Neural progenitor cell (in vitro differentiated cells): Measurements from ENCODE around the gene HDAC1. TPM values are rescaled to one million over a fixed set of nuclear protein-coding genes. Genes with fewer than 3 reads are reported as not detected.
A peak's percentile ranks its signal among the peaks of the same experiment; 100 is the strongest.

Experiments
- DNase-seq: peaks from one replicate; pipeline ENCODE4 v3.0.0-alpha.2; 2016; ENCODE audit warnings: low spot score
- H2AFZ ChIP-seq: fragments of 200-600 bp; sonication (generic); replicated peaks from 2 replicates; pipeline ENCODE4 v1.6.1; 2016; ENCODE audit warnings: antibody characterized with exemption
- H3F3A ChIP-seq: fragments of 200-600 bp; sonication (generic); 2 replicates; pipeline ENCODE4 v1.6.1; 2016; ENCODE audit warnings: antibody characterized with exemption, low read depth
- H3K27ac ChIP-seq: fragments of 200-600 bp; sonication (generic); 2 replicates; pipeline ENCODE4 v1.5.1; 2016; ENCODE audit warnings: mild to moderate bottlenecking
- H3K27me3 ChIP-seq: fragments of 200-600 bp; sonication (generic); 2 replicates; pipeline ENCODE4 v1.6.1; 2016; ENCODE audit warnings: mild to moderate bottlenecking, moderate library complexity
- H3K36me3 ChIP-seq: fragments of 200-600 bp; sonication (generic); 2 replicates; pipeline ENCODE4 v1.5.1; 2016
- H3K4me1 ChIP-seq: fragments of 200-600 bp; sonication (generic); 2 replicates; pipeline ENCODE4 v1.6.1; 2016; ENCODE audit warnings: mixed run types
- H3K4me2 ChIP-seq: fragments of 200-600 bp; sonication (generic); 2 replicates; pipeline ENCODE4 v1.6.1; 2016
- H3K4me3 ChIP-seq: fragments of 200-600 bp; sonication (generic); 2 replicates; pipeline ENCODE4 v1.5.1; 2016
- H3K79me2 ChIP-seq: fragments of 200-600 bp; sonication (generic); 2 replicates; pipeline ENCODE4 v1.6.1; 2016; ENCODE audit warnings: low read depth
- H3K9ac ChIP-seq: fragments of 200-600 bp; sonication (generic); 2 replicates; pipeline ENCODE4 v1.6.1; 2016
- H3K9me3 ChIP-seq: fragments of 200-600 bp; sonication (generic); 2 replicates; pipeline ENCODE4 v1.5.1; 2016; ENCODE audit warnings: low read depth
- H4K20me1 ChIP-seq: fragments of 200-600 bp; sonication (generic); 2 replicates; pipeline ENCODE4 v1.6.1; 2016; ENCODE audit warnings: low read depth
- H3K27ac Mint-ChIP-seq: 3 replicates; pipeline ENCODE4 v1.8.0; 2021; ENCODE audit warnings: mixed read lengths
- H3K27me3 Mint-ChIP-seq: 2 replicates; pipeline ENCODE4 v1.8.0; 2022; ENCODE audit warnings: low read depth, mild to moderate bottlenecking, inconsistent platforms, moderate library complexity, mixed read lengths; ENCODE audit not compliant: insufficient read depth
- H3K36me3 Mint-ChIP-seq: 3 replicates; pipeline ENCODE4 v1.8.0; 2021; ENCODE audit warnings: mixed read lengths
- H3K4me1 Mint-ChIP-seq: 3 replicates; pipeline ENCODE4 v1.8.0; 2021; ENCODE audit warnings: mixed read lengths
- H3K4me3 Mint-ChIP-seq: 3 replicates; pipeline ENCODE4 v1.8.0; 2021; ENCODE audit warnings: mild to moderate bottlenecking, moderate library complexity, mixed read lengths
- H3K9me3 Mint-ChIP-seq: 3 replicates; pipeline ENCODE4 v1.8.0; 2020; ENCODE audit warnings: mixed read lengths
- EZH2 ChIP-seq: fragments of 200-600 bp; sonication (generic); IDR thresholded peaks from 2 replicates; pipeline ENCODE4 v1.6.1; 2017; ENCODE audit warnings: antibody characterized with exemption, mild to moderate bottlenecking, moderate library complexity
- EZH2phosphoT487 ChIP-seq: fragments of 200-600 bp; sonication (generic); IDR thresholded peaks from 2 replicates; pipeline ENCODE4 v1.6.1; 2017; ENCODE audit warnings: antibody characterized with exemption
- total RNA-seq: library from RNA; depleted of rRNA; stranded (reverse); fragments of >200 nt; gene quantifications from 2 replicates; pipeline ENCODE4 v1.2.3, GENCODE V29; 2015; ENCODE audit warnings: low replicate concordance
- TF ChIP-seq, protein P1 (sequence below): fragments of 200-600 bp; sonication (generic); IDR thresholded peaks from 2 replicates; pipeline ENCODE4 v1.5.1; 2017; ENCODE audit warnings: antibody characterized with exemption, mild to moderate bottlenecking

HDAC1 gene
- total RNA-seq = 129 and 145 TPM in 2 replicates

DNA sequence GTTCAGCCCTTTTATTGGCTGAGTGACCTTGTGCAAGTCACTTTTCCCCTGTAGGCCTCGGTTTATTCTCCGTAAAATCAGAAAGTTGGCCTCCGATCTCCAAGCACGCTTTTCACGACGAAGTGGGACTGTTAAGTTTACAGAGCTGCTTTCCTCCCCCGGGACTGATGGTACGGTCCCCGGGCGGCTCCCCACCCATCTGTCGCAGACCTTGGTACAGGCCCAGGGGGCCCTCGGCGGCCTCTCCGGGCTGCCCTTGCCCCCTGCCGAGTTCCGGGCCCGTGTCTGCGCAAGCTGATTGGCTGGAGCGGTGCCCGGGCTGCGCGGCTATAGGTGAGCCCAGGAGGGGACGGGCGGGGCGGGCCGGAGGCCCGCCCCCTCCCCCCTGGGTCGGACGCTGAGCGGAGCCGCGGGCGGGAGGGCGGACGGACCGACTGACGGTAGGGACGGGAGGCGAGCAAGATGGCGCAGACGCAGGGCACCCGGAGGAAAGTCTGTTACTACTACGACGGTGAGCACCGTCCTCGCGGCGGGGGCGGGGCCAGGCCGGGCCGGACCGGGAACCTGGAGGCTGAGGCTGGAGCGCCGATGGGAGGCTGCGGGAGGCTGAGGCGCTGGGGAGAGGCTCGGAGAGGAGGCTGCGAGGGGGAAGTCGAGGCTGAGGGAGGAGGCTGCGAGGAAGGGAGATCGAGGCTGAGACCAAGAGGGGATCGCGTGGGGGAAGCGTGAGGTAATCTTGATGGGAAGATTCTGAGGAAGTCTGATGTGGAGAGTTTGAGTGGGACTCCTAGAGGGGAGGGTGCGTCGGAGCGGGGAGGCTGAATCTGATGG lies at the start of gene HDAC1:
HDAC1 (plus strand) TSS at position 376 of the 831 bp plus-strand sequence; CDS start at position 463, 87 bp downstream.
- H3F3A ChIP-seq = peaks cover 26% of the 10 kb centered on the region
- H3K4me3 ChIP-seq = peak within 1 kb of the TSS; percentile 89
- peak within 1 kb of the TSS; percentile 44 for H2AFZ ChIP-seq
- no peaks in the 10 kb centered on the region for H3K9me3 ChIP-seq
- TF ChIP-seq EZH2phosphoT487 (no peak), EZH2 (no peak)
- TF ChIP-seq, protein P1, sequence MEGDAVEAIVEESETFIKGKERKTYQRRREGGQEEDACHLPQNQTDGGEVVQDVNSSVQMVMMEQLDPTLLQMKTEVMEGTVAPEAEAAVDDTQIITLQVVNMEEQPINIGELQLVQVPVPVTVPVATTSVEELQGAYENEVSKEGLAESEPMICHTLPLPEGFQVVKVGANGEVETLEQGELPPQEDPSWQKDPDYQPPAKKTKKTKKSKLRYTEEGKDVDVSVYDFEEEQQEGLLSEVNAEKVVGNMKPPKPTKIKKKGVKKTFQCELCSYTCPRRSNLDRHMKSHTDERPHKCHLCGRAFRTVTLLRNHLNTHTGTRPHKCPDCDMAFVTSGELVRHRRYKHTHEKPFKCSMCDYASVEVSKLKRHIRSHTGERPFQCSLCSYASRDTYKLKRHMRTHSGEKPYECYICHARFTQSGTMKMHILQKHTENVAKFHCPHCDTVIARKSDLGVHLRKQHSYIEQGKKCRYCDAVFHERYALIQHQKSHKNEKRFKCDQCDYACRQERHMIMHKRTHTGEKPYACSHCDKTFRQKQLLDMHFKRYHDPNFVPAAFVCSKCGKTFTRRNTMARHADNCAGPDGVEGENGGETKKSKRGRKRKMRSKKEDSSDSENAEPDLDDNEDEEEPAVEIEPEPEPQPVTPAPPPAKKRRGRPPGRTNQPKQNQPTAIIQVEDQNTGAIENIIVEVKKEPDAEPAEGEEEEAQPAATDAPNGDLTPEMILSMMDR = no peak
- peak within 1 kb of the TSS; percentile 88 for H3K4me2 ChIP-seq
- H3K27me3 ChIP-seq = no peaks in the 10 kb centered on the region
- Mint-ChIP-seq H3K4me1 (peaks cover 10% of the 10 kb centered on the region), H3K9me3 (no peaks in the 10 kb centered on the region), H3K27me3 (peaks cover 8% of the 10 kb centered on the region), H3K4me3 (peak within 1 kb of the TSS; percentile 100), H3K36me3 (peaks cover 8% of the 10 kb centered on the region), H3K27ac (peak within 1 kb of the TSS; percentile 94)
- DNase-seq = peak; percentile 92
- peaks cover 48% of the 10 kb centered on the region for H3K79me2 ChIP-seq
- peaks cover 19% of the 10 kb centered on the region for H4K20me1 ChIP-seq
- H3K4me1 ChIP-seq = no peaks in the 10 kb centered on the region
- H3K36me3 ChIP-seq = no peaks in the 10 kb centered on the region
- no peak within 1 kb of the TSS for H3K27ac ChIP-seq
- H3K9ac ChIP-seq = peak within 1 kb of the TSS; percentile 54

DNA sequence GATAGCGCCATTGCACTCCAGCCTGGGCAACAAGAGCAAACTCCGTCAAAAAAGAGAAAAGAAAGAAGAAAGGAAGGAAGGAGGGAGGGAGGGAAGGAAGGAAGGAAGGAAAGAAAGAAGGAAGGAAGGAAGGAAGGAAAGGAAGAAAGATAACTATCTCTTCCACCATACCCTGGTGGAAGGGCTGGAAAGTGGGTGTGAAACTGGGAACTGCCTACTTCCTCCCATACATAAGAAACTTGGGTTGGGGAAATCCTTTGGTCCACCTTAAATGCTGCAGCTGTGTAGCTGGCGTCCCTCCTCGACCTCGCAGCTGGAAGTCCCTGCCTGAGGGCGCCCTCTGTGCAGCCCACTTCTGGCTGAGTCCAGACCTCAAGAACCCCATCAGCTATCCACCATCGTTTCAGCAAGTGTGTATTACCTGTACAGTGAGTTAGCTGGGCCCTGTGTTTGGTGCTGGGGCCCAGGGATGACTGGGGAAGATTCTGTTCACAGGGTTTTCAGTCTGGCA lies 49.5 kb upstream of the HDAC1 start:
- no peak overlapping the region for H3K27ac Mint-ChIP-seq

DNA sequence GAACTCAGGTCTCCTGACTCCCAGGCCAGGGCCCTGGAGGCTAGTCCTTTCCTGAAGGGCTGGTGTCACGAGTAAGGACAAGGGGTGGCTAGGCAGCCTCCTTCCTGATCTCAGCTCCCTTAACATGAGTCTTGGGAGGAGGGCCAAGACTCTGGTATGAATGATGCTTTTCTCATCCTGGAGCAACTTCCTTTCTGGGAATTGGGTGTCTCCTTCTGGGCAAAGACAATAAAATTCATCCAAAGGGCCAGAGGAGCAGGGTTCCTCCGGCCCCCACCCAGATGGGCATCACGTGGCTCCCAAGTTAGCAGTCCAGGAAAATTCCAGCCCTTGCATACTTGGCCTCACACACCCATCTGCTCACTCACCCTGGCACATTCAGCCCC lies 45.0 kb upstream of the HDAC1 start, which contains the start of gene FAM167B:
FAM167B (plus strand) TSS at position 335 of the 386 bp plus-strand sequence. CDS start 200 bp downstream, outside the sequence.
- H3K9me3 ChIP-seq = no peaks in the 10 kb centered on the region
- H3K4me3 ChIP-seq = no peak within 1 kb of the TSS
- no peak within 1 kb of the TSS for H3K27ac Mint-ChIP-seq
- TF ChIP-seq, protein P1 = no peak
- TF ChIP-seq EZH2 (no peak), EZH2phosphoT487 (no peak)
- H3K9ac ChIP-seq = no peak within 1 kb of the TSS
- H3K4me2 ChIP-seq = no peak within 1 kb of the TSS
- no peak within 1 kb of the TSS for H2AFZ ChIP-seq
- no peaks in the 10 kb centered on the region for H3K36me3 Mint-ChIP-seq
- H3K27me3 ChIP-seq = no peaks in the 10 kb centered on the region
- H3K79me2 ChIP-seq = peaks cover 7% of the 10 kb centered on the region
- H3F3A ChIP-seq = peaks cover 35% of the 10 kb centered on the region
- H3K4me3 Mint-ChIP-seq = peak within 1 kb of the TSS; percentile 15
- no peaks in the 10 kb centered on the region for H3K36me3 ChIP-seq
- H4K20me1 ChIP-seq = no peaks in the 10 kb centered on the region
- no peak within 1 kb of the TSS for H3K27ac ChIP-seq
- peaks cover 31% of the 10 kb centered on the region for H3K4me1 Mint-ChIP-seq
- no peaks in the 10 kb centered on the region for H3K9me3 Mint-ChIP-seq
- peaks cover 7% of the 10 kb centered on the region for H3K27me3 Mint-ChIP-seq
- H3K4me1 ChIP-seq = peaks cover 24% of the 10 kb centered on the region
- no peak for DNase-seq

More for the DNA sequence above, 49.5 kb upstream of the HDAC1 start:
- H3K4me3 Mint-ChIP-seq = peak overlapping the region; percentile 91
- no peaks in the 10 kb centered on the region for H3K36me3 Mint-ChIP-seq
- peaks cover 8% of the 10 kb centered on the region for H3K27me3 Mint-ChIP-seq
- H3F3A ChIP-seq = peaks cover 45% of the 10 kb centered on the region
- DNase-seq = peak; percentile 54
- H2AFZ ChIP-seq = no peak overlapping the region
- TF ChIP-seq EZH2phosphoT487 = no peak
- TF ChIP-seq, protein P1 = no peak
- no peak for TF ChIP-seq EZH2
- H3K4me1 ChIP-seq = peaks cover 28% of the 10 kb centered on the region
- no peaks in the 10 kb centered on the region for H3K9me3 ChIP-seq
- peak overlapping the region; percentile 73 for H3K4me2 ChIP-seq
- H4K20me1 ChIP-seq = no peaks in the 10 kb centered on the region
- H3K4me1 Mint-ChIP-seq = peaks cover 24% of the 10 kb centered on the region
- H3K9ac ChIP-seq = no peak overlapping the region
- H3K36me3 ChIP-seq = no peaks in the 10 kb centered on the region
- peaks cover 31% of the 10 kb centered on the region for H3K79me2 ChIP-seq
- no peak overlapping the region for H3K27ac ChIP-seq
- H3K4me3 ChIP-seq = peak overlapping the region; percentile 32
- H3K9me3 Mint-ChIP-seq = no peaks in the 10 kb centered on the region
- no peaks in the 10 kb centered on the region for H3K27me3 ChIP-seq
